Ishikawa (cell line): ENCODE data around the gene ADK.

Source experiments
- CEBPB ChIP-seq: IDR thresholded peaks from 2 replicates; pipeline ENCODE4 v1.6.1; 2012
- CREB1 ChIP-seq: IDR thresholded peaks from 2 replicates; pipeline ENCODE4 v1.6.1; 2012; ENCODE audit warnings: low read depth
- EGR1 ChIP-seq: IDR thresholded peaks from 2 replicates; pipeline ENCODE4 v1.6.1; 2012
- EP300 ChIP-seq: IDR thresholded peaks from 2 replicates; pipeline ENCODE4 v1.6.1; 2012; ENCODE audit warnings: borderline replicate concordance
- FOXM1 ChIP-seq: IDR thresholded peaks from 2 replicates; pipeline ENCODE4 v1.6.1; 2012; ENCODE audit warnings: low read depth, borderline replicate concordance
- MAX ChIP-seq: IDR thresholded peaks from 2 replicates; pipeline ENCODE4 v1.6.1; 2012
- NFIC ChIP-seq: IDR thresholded peaks from 2 replicates; pipeline ENCODE4 v1.6.1; 2012
- RAD21 ChIP-seq: IDR thresholded peaks from 2 replicates; pipeline ENCODE4 v1.6.1; 2012; ENCODE audit warnings: low read depth
- REST ChIP-seq: IDR thresholded peaks from 2 replicates; pipeline ENCODE4 v1.6.1; 2012; ENCODE audit warnings: low read depth, mild to moderate bottlenecking
- TAF1 ChIP-seq: IDR thresholded peaks from 2 replicates; pipeline ENCODE4 v1.6.1; 2012; ENCODE audit warnings: low read depth, mild to moderate bottlenecking
- TCF12 ChIP-seq: IDR thresholded peaks from 2 replicates; pipeline ENCODE4 v1.6.1; 2012; ENCODE audit warnings: low read depth
- TEAD4 ChIP-seq: IDR thresholded peaks from 2 replicates; pipeline ENCODE4 v1.6.1; 2012
- USF1 ChIP-seq: IDR thresholded peaks from 2 replicates; pipeline ENCODE4 v1.6.1; 2012
- YY1 ChIP-seq: IDR thresholded peaks from 2 replicates; pipeline ENCODE4 v1.6.1; 2012; ENCODE audit warnings: low read depth
- ZBTB7A ChIP-seq: IDR thresholded peaks from 2 replicates; pipeline ENCODE4 v1.6.1; 2012; ENCODE audit warnings: low read depth

The ADK gene

GRCh38 chr10:74384615-74385183 lies 233.7 kb downstream of the ADK start:
- TF ChIP-seq NFIC, result no peak
- no peak for TF ChIP-seq EGR1
- no peak for TF ChIP-seq CREB1
- TF ChIP-seq MAX, result no peak
- TF ChIP-seq YY1, result no peak

- no peak for TF ChIP-seq USF1
- no peak for TF ChIP-seq TEAD4
- no peak for TF ChIP-seq EGR1
- TF ChIP-seq TAF1, result no peak
- no peak for TF ChIP-seq EP300
- TF ChIP-seq MAX, result no peak
- TF ChIP-seq CREB1, result no peak
- no peak for TF ChIP-seq YY1
- no peak for TF ChIP-seq REST
- TF ChIP-seq TCF12, result no peak
These were observed 237.8 kb downstream of the ADK start for GRCh38 chr10:74388801-74389200.

GRCh38 chr10:74391786-74392185 lies 240.8 kb downstream of the ADK start:
- TF ChIP-seq TAF1 (no peak), EP300 (no peak), TCF12 (no peak), EGR1 (no peak), TEAD4 (no peak), MAX (no peak), ZBTB7A (no peak), YY1 (no peak), FOXM1 (no peak), REST (no peak), USF1 (no peak), CREB1 (no peak), NFIC (no peak), CEBPB (no peak), RAD21 (no peak)

- no peak for TF ChIP-seq EP300
- no peak for TF ChIP-seq CEBPB
- TF ChIP-seq USF1, result no peak
- TF ChIP-seq TAF1, result no peak
- TF ChIP-seq REST, result no peak
- no peak for TF ChIP-seq CREB1
- TF ChIP-seq TEAD4, result no peak
- no peak for TF ChIP-seq YY1
- TF ChIP-seq RAD21, result no peak
- TF ChIP-seq EGR1, result no peak
- no peak for TF ChIP-seq MAX
- no peak for TF ChIP-seq TCF12
- no peak for TF ChIP-seq FOXM1
- TF ChIP-seq ZBTB7A, result no peak
- TF ChIP-seq NFIC, result no peak
These were observed 243.5 kb downstream of the ADK start for GRCh38 chr10:74394416-74394969.
